Activated CD4-positive, alpha-beta T cell treated with anti-CD3 and anti-CD28 coated beads, Interleukin-2, amount 50 U/mL, for 24 hours (primary cell): ENCODE data around the gene DNMT3A.
A peak's percentile ranks its signal among the peaks of the same experiment; 100 is the strongest.

Experiments used
- DNase-seq, 2 donors: peaks; one replicate each; pipeline ENCODE4 v3.0.0-alpha.2; 2020; ENCODE audit warnings: low read depth in 1 of 2, low spot score in 1 of 2

DNMT3A gene

GRCh38 chr2:25347205-25347815, 5.6 kb upstream of the DNMT3A start:
- DNase-seq, result no peak

- DNase-seq, result no peak
Measured at GRCh38 chr2:25343187-25343825, 1.6 kb upstream of the DNMT3A start.

GRCh38 chr2:25342372-25343186, 854 bp upstream of the DNMT3A start:
- peak; percentile 59 for DNase-seq

GRCh38 chr2:25341011-25341727, 556 bp downstream of the DNMT3A start:
- DNase-seq, result no peak

- no peak for DNase-seq
Measured at GRCh38 chr2:25340181-25340921, 1.4 kb downstream of the DNMT3A start.

- no peak for DNase-seq
Measured at GRCh38 chr2:25339791-25340180, 1.9 kb downstream of the DNMT3A start.

- no peak for DNase-seq
Measured at GRCh38 chr2:25339211-25339674, 2.5 kb downstream of the DNMT3A start.

- DNase-seq, result no peak
Measured at GRCh38 chr2:25338401-25338800, 3.3 kb downstream of the DNMT3A start.

- no peak for DNase-seq
Measured at GRCh38 chr2:25337891-25338290, 3.8 kb downstream of the DNMT3A start.

- no peak for DNase-seq
Measured at GRCh38 chr2:25337276-25337675, 4.4 kb downstream of the DNMT3A start.

GRCh38 chr2:25336383-25336841, 5.3 kb downstream of the DNMT3A start:
- DNase-seq, result no peak

- no peak for DNase-seq
Measured at GRCh38 chr2:25335971-25336370, 5.8 kb downstream of the DNMT3A start.

- no peak for DNase-seq
Measured at GRCh38 chr2:25335204-25335603, 6.5 kb downstream of the DNMT3A start.

GRCh38 chr2:25334482-25334881, 7.2 kb downstream of the DNMT3A start:
- DNase-seq, result no peak

GRCh38 chr2:25333981-25334380, 7.7 kb downstream of the DNMT3A start:
- no peak for DNase-seq

GRCh38 chr2:25332571-25332970, 9.2 kb downstream of the DNMT3A start:
- no peak for DNase-seq

- peak in 1 of 2 donors; percentile 59 for DNase-seq
Measured at GRCh38 chr2:25331686-25332365, 9.9 kb downstream of the DNMT3A start.

GRCh38 chr2:25330937-25331336, 10.8 kb downstream of the DNMT3A start:
- no peak for DNase-seq

- DNase-seq, result no peak
Measured at GRCh38 chr2:25330273-25330672, 11.5 kb downstream of the DNMT3A start.
